GM12891 (cell line): Measurements from ENCODE around the gene TWIST1.

Experiments used
- DNase-seq: peaks from one replicate; pipeline ENCODE4 v3.0.0; 2011; ENCODE audit warnings: low spot score; ENCODE audit not compliant: insufficient read length
- FAIRE-seq: peaks from 2 replicates; lab custom pipeline; 2011; peaks lifted over from hg19 to GRCh38; lab: Jason Lieb, UNC
- PAX5 ChIP-seq: IDR thresholded peaks from 2 replicates; pipeline ENCODE4 v1.6.1; 2011; ENCODE audit warnings: low read length, moderate library complexity, mild to moderate bottlenecking; ENCODE audit not compliant: insufficient read depth, severe bottlenecking
- POLR2A ChIP-seq: IDR thresholded peaks from 2 replicates; pipeline ENCODE4 v1.6.1; 2011; ENCODE audit warnings: low read depth, low read length, control low read depth
- POLR2AphosphoS5 ChIP-seq: IDR thresholded peaks from 2 replicates; pipeline ENCODE4 v1.6.1; 2011; ENCODE audit warnings: low read depth, low read length, control low read depth
- POU2F2 ChIP-seq: IDR thresholded peaks from 2 replicates; pipeline ENCODE4 v1.6.1; 2011; ENCODE audit warnings: low read depth, mild to moderate bottlenecking, control low read depth, low read length, moderate library complexity
- SPI1 ChIP-seq: IDR thresholded peaks from 2 replicates; pipeline ENCODE4 v1.6.1; 2011; ENCODE audit warnings: low read depth, low read length, control low read depth
- TAF1 ChIP-seq: IDR thresholded peaks from 2 replicates; pipeline ENCODE4 v1.6.1; 2011; ENCODE audit warnings: low read depth, low read length, control low read depth

TWIST1 gene

GRCh38 chr7:19107356-19108146 is 9.9 kb downstream of the TWIST1 start:
- no peak for FAIRE-seq
- no peak for DNase-seq
- TF ChIP-seq TAF1 (no peak), POLR2AphosphoS5 (no peak), PAX5 (no peak), SPI1 (no peak), POU2F2 (no peak), POLR2A (no peak)

DNA sequence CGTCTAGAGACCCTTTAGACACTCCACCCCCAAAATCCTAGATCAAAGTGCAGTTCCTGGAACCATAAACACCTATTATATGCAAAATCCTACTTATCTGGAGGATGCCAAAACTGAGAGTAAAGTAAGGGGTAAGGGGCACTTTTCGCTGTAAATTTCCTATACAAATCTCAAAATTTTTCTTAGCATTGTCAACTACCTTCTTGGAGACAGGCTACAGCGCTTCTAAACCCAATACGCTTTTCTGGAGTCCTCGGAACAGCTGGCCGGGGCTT is 10.4 kb downstream of the TWIST1 start:
- DNase-seq (no peak), FAIRE-seq (no peak)
- no peak for TF ChIP-seq TAF1
- no peak for TF ChIP-seq POU2F2
- no peak for TF ChIP-seq POLR2AphosphoS5
- TF ChIP-seq SPI1, result no peak
- no peak for TF ChIP-seq POLR2A
- no peak for TF ChIP-seq PAX5

DNA sequence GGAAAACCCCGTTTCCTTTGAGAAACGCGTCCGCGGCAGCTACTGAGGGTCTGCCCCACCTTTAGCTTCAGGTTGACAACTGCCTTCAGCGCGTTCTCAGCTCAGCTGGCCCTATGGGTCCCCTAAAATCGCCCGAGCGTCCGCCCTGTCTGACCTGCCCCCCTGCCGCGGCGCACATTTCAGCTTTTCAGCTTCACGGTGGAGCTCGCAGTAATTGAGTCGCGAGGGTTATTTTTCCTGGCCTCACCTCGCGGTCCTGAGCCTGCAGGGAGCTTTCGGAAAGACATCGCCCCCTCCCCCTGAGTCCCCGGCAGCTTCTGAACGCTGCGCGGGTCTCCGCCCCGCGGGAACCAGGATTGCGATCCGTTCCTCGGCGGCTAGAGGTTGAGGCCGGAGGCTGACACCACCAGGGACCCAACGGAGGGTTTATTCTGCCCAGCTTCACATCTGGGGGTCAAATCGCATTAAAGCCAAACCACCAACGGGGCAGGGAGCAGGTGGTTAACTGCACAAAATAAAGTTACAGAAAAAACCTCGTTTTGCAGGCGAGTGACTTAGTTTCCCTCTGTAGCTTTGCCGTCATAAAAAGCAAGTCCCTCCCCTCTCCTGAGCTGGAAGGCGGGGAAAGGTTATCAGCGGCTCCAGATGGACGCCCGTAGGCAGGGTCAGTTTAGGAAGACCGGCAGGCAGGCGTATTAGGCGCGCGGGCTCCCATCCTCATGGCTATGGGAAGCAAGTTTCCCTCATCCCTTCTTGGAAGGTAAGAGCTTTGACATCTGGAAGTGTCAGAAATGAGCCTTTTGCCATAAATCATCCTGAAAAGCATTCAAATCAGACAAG is 11.0 kb downstream of the TWIST1 start:
- DNase-seq (no peak), FAIRE-seq (no peak)
- no peak for TF ChIP-seq POLR2AphosphoS5
- no peak for TF ChIP-seq POLR2A
- TF ChIP-seq SPI1, result no peak
- TF ChIP-seq TAF1, result no peak

GRCh38 chr7:19105546-19105945 is 11.9 kb downstream of the TWIST1 start:
- TF ChIP-seq PAX5 (no peak), SPI1 (no peak), POU2F2 (no peak), POLR2AphosphoS5 (no peak), POLR2A (no peak), TAF1 (no peak)
- DNase-seq, result no peak
- no peak for FAIRE-seq

GRCh38 chr7:19104811-19105210 is 12.6 kb downstream of the TWIST1 start:
- TF ChIP-seq POU2F2 (no peak), PAX5 (no peak), POLR2AphosphoS5 (no peak), SPI1 (no peak), POLR2A (no peak), TAF1 (no peak)
- DNase-seq (no peak), FAIRE-seq (no peak)

DNA sequence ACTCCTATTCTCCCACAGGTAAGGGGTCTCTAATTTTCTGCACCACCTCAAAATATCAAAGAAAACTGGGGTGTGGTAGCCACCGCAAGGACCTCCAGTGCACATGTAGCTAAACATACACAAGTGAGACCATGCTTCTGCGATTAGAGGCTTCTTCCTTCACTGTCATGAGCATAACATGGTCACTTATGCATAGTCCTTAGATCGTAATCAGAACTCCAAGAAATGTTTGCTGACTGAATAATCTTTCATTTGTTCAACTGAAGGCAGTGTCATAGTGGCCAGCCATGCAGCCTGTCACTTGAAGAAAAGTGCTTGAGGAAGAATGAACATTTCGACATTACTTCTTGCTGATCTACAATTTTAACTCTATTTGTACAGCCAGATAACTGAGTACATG is 14.6 kb downstream of the TWIST1 start:
- no peak for TF ChIP-seq POLR2A
- no peak for TF ChIP-seq TAF1
- TF ChIP-seq POLR2AphosphoS5, result no peak
- no peak for TF ChIP-seq PAX5
- TF ChIP-seq SPI1, result no peak
- TF ChIP-seq POU2F2, result no peak
- DNase-seq (no peak), FAIRE-seq (no peak)

- no peak for DNase-seq
- FAIRE-seq, result no peak
- TF ChIP-seq PAX5, result no peak
- TF ChIP-seq TAF1, result no peak
- TF ChIP-seq POU2F2, result no peak
- TF ChIP-seq POLR2AphosphoS5, result no peak
- TF ChIP-seq POLR2A, result no peak
- no peak for TF ChIP-seq SPI1
These were observed 15.5 kb downstream of the TWIST1 start for GRCh38 chr7:19101909-19102308.

GRCh38 chr7:19101472-19101871 is 16.0 kb downstream of the TWIST1 start:
- DNase-seq (no peak), FAIRE-seq (no peak)
- TF ChIP-seq POU2F2 (no peak), POLR2AphosphoS5 (no peak), SPI1 (no peak)

DNA sequence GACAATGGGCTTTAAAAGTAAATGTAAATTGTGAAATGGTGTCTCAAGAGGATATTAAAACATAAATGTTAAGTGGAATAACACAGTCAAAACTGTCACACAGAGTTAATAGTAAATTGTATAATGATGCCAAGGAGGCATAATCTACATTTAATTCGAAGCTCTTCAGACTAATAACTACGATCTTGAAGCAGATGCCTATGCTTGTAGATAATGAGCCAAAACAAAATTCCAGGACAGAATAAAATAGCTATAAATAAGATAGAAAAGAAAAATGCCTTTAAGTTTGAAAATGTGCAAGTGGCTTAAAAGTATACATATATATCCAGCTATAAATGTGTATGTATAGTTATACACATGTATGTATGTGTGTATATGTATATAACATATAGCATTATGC is 17.5 kb downstream of the TWIST1 start:
- TF ChIP-seq PAX5, result no peak
- no peak for TF ChIP-seq POLR2A
- TF ChIP-seq POU2F2, result no peak

DNA sequence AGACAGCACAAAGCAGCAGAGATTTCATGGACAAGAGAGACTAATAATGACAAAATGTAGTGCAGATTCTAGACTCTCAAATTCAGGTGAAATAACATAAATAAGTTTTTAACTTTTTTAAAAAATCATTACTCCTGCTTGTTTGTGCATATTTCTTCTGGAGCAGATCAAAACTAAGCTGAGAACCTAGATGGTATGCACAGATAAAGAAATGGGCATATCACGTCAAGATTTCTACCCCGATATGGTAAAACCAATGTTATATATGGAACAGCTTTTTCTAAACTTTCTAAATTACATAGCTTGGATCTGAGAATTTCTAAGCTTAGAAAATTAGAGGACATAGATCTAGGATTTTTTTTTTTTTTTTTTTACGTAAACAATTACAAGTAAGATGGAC is 18.2 kb downstream of the TWIST1 start:
- DNase-seq (no peak), FAIRE-seq (no peak)
- TF ChIP-seq POU2F2, result no peak
- no peak for TF ChIP-seq SPI1
- TF ChIP-seq POLR2A, result no peak
- no peak for TF ChIP-seq TAF1
- TF ChIP-seq POLR2AphosphoS5, result no peak
- no peak for TF ChIP-seq PAX5

More for the DNA sequence above, 17.5 kb downstream of the TWIST1 start:
- DNase-seq (no peak), FAIRE-seq (no peak)
